ENCODE measurements around the gene MGAT4C.
"Not testable (repeated sequence)": the region's sequence is repeated elsewhere in the genome, so short reads cannot be mapped to it uniquely, and the experiment has no call there.

Gene MGAT4C

DNA sequence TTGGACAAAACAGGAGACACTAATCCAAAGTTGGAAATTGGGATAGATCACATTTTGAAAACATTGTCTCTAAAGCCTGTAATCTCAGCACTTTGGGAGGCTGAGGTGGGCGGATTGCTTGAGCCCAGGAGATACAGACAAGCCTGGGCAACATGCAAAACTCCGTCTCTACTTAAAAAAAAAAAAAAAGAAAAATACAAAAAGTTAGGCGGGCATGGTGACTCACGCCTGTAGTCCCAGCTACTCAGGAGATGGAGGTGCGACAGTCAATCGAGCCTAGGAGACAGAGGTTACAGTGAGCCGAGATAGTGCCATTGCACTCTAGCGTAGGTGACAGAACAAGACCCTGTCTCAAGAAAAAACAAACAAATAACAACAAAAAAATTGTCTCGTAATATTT lies 152.1 kb downstream of the MGAT4C start:
- TF ChIP-seq, protein P1, sequence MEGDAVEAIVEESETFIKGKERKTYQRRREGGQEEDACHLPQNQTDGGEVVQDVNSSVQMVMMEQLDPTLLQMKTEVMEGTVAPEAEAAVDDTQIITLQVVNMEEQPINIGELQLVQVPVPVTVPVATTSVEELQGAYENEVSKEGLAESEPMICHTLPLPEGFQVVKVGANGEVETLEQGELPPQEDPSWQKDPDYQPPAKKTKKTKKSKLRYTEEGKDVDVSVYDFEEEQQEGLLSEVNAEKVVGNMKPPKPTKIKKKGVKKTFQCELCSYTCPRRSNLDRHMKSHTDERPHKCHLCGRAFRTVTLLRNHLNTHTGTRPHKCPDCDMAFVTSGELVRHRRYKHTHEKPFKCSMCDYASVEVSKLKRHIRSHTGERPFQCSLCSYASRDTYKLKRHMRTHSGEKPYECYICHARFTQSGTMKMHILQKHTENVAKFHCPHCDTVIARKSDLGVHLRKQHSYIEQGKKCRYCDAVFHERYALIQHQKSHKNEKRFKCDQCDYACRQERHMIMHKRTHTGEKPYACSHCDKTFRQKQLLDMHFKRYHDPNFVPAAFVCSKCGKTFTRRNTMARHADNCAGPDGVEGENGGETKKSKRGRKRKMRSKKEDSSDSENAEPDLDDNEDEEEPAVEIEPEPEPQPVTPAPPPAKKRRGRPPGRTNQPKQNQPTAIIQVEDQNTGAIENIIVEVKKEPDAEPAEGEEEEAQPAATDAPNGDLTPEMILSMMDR (IDR thresholded peaks at IDR 0.05; ENCODE audit: extremely low read depth, missing control alignments), result no peak
- DNase-seq (ENCODE audit: low spot score), result no peak

DNA sequence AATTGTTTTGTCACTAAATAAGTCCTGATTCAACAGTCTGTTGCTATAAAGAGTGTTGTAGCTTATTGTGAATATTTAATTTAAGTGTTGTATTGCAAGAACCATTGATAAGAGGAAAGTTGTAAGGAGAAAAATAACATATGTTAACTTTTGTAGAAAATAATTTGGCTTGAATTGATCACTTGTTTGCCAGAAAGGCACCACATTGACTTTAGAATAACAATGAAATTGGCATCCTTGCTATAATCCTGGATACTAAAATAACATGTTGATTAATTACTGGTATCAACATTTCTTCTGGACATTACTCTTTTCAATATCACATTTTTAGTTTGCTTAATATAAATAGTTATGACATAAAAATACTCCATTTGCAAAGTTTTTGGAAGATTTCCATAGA lies 159.0 kb downstream of the MGAT4C start:
- TF ChIP-seq, protein P1 (IDR thresholded peaks at IDR 0.05; ENCODE audit: extremely low read depth, missing control alignments), result no peak

DNA sequence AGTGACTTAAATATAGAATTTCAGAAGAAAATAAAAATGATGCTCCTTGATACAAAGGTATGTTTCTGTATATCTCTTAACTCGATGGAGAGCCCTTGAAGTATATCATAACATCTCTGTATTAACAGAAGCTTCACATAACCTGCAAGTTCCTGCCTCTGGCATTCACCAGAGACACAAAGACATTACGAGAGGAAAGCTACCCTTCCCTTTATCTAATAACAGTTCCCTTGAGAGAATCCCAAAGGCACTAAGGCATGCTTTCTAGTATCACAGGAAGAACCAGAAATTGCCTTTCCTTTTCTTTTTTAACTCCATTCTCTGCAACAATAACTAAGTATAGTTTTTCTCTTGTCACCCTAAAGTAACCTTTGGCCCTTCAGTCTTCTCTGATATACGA lies 164.5 kb downstream of the MGAT4C start:
- no peak for DNase-seq (ENCODE audit: low spot score)
- TF ChIP-seq, protein P1 (IDR thresholded peaks at IDR 0.05; ENCODE audit: extremely low read depth, missing control alignments), result no peak

More for the DNA sequence above, 159.0 kb downstream of the MGAT4C start:
- no peak for DNase-seq (ENCODE audit: low spot score)

DNA sequence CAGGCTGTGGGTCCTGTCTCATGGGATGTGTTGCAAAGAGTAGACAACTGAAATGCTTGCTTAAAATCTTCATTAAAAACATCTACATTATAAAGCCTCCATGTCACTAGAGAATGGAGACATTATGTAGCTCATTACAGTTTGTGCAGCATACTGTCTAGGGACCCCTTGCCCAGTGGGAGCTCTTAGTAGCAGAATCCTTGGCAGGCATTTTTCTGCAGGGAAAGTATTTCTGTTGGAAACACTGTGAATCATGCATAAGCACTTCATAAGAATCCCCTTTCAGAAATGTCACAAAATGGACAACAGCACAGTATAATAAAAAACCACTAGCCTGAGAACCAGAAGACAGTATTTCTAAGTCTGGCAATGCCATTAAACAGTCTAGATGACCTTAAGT lies 174.3 kb downstream of the MGAT4C start:
- TF ChIP-seq, protein P1 (IDR thresholded peaks at IDR 0.05; ENCODE audit: extremely low read depth, missing control alignments), result no peak
- DNase-seq (ENCODE audit: low spot score), result no peak

DNA sequence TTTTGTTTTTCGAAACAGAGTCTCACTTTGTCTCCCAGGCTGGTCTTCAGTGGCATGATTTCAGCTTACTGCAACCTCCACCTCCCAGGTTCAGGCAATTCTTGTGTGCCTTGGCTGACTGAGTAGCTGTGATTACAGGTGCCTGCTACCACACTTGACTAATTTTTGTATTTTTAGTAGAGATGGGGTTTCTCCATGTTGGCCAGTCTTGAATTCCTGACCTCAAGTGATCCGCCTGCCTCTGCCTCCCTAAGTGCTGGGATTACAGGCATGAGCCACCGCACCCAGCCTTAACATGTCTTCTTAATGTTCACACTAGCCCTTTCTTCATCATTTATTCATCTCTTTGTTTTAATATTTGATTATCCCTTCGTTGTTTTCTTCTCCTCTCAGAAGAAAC lies 197.1 kb downstream of the MGAT4C start:
- DNase-seq (ENCODE audit: low spot score), result not testable (repeated sequence)

DNA sequence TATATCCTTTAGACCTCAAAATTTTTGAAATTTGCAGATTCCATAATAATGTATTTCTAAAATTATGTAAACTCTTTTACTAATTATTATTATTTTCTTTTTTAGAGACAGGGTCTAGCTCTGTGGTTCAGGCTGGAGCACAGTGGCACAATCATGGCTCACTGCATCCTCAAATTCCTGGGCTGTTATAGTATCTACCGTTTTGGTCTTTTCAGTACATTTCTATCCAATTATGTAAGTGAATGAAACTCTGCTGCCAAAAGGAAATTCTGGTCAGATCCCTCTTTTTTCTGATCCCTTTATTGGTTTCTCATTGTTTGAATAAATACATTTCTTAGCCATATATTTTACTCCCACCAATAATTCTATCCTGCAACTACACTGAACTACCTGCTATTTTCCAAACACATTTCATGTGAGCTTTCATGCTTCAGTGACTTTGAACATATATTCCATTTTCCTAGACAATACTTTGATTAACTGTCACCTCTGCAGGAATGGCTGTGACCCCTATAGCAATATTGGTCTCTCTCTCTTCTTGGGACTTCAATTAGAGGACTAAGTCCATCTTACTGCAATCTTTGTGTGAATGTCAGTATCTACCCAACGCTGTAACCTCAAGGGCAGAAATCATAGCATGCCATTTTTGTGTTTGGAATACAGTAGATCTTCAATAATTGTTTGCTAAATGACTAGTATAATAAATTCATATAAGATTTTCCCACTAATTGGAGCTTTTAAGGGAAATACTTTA lies 198.9 kb downstream of the MGAT4C start:
- TF ChIP-seq, protein P1 (IDR thresholded peaks at IDR 0.05; ENCODE audit: extremely low read depth, missing control alignments), result no peak
- no peak for DNase-seq (ENCODE audit: low spot score)

DNA sequence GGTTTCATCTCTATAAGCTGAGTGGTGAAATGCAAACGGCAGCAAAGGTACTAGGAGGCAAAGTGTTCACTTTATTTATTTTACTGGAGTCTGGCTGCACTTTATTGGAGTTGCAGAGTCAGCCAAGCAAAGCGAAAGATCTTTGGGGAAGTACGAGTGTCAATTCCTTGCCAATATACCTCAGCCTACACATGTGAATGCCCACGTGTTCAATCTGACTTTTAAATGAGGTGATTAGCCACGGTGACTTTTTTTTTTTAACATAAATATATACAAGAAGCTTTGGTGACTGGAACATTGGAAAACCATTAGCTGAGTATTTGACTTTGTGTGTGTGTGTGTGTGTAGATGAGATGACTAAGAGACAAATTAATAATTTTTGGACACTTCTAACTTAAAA lies 203.3 kb downstream of the MGAT4C start:
- TF ChIP-seq, protein P1 (IDR thresholded peaks at IDR 0.05; ENCODE audit: extremely low read depth, missing control alignments), result no peak
- DNase-seq (ENCODE audit: low spot score), result no peak

DNA sequence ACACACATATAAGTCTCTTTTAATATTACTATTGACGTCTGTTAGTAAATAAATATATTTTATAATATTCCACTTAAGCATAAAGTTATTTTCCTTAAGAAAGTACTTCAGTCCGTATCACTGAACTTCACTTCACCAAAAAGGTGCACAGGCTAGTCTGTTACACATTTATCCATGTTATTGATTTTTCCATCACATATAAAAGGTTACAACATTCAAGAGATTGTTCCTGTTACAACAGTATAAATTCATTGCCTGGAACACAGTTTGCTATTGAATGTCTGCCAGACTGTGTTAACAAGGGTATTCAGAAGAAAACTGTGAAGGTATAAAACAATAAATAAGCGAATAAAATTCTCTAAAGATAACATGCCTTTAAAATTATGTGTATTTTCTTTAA lies 206.2 kb downstream of the MGAT4C start:
- TF ChIP-seq, protein P1 (IDR thresholded peaks at IDR 0.05; ENCODE audit: extremely low read depth, missing control alignments), result no peak
- DNase-seq (ENCODE audit: low spot score), result no peak
